Epithelial cell of proximal tubule (primary cell): ENCODE data around the gene SMDT1. TPM values are rescaled to one million over a fixed set of nuclear protein-coding genes. Genes with fewer than 3 reads are reported as not detected.

Source experiments
- DNase-seq: peaks from one replicate; pipeline ENCODE4 v3.0.0-alpha.2; 2011; ENCODE audit warnings: low read depth
- H3K4me3 ChIP-seq: 2 replicates; pipeline ENCODE4 v1.5.1; 2011; ENCODE audit warnings: low read depth, mild to moderate bottlenecking, low read length
- CTCF ChIP-seq: conservative IDR thresholded peaks from 2 replicates; pipeline ENCODE4 v1.5.1; 2012; ENCODE audit warnings: low read depth, mild to moderate bottlenecking, low read length
- total RNA-seq: library from RNA; depleted of rRNA; stranded (reverse); fragments of >200 nt; gene quantifications from 2 replicates; pipeline ENCODE4 v1.2.3, GENCODE V29; 2015

Gene SMDT1
- total RNA-seq, 1 donor from 2014 or later, result 1.1 TPM

- H3K4me3 ChIP-seq, result no peak overlapping the region
- no peak for DNase-seq
- TF ChIP-seq CTCF, result no peak
Measured at GRCh38 chr22:42131562-42131961, 52.1 kb downstream of the SMDT1 start.

- TF ChIP-seq CTCF, result no peak
Measured at GRCh38 chr22:42132457-42132856, 53.0 kb downstream of the SMDT1 start.

More at GRCh38 chr22:42132457-42132856, 53.0 kb downstream of the SMDT1 start:
- H3K4me3 ChIP-seq, result no peak overlapping the region
- no peak for DNase-seq

Other genes with a start within 250 kb of the SMDT1 start
- 61.1 and 73.4 TPM in 2 replicates for gene SREBF2, start 246.6 kb upstream of the SMDT1 start, total RNA-seq
- gene SHISA8, start 164.6 kb upstream of the SMDT1 start, total RNA-seq, result not detected in 2 replicates
- gene TNFRSF13C, start 152.9 kb upstream of the SMDT1 start, total RNA-seq, result 1.0 TPM in 1 of 2 replicates, not detected in the other
- 58.2 and 68.1 TPM in 2 replicates for gene CENPM, start 132.5 kb upstream of the SMDT1 start, total RNA-seq
- 0.06 and 0.14 TPM in 2 replicates for gene SEPTIN3, start 110.3 kb upstream of the SMDT1 start, total RNA-seq
- 0.17 TPM in 1 of 2 replicates, not detected in the other for gene WBP2NL, start 80.9 kb upstream of the SMDT1 start, total RNA-seq
- 38.9 and 41.2 TPM in 2 replicates for gene NAGA, start 8.9 kb upstream of the SMDT1 start, total RNA-seq
- gene PHETA2, start 5.5 kb upstream of the SMDT1 start, total RNA-seq, result 10.9 and 11.2 TPM in 2 replicates
- gene NDUFA6, start 11.1 kb downstream of the SMDT1 start, total RNA-seq, result 91.0 and 108 TPM in 2 replicates
- 0.14 and 0.29 TPM in 2 replicates for gene CYP2D6, start 51.1 kb downstream of the SMDT1 start, total RNA-seq
- 27.6 and 30.7 TPM in 2 replicates for gene TCF20, start 191.0 kb downstream of the SMDT1 start, total RNA-seq